Activated T-helper 1 cell treated with anti-CD3 and anti-CD28 coated beads, Interleukin-12 subunit alpha, Interleukin-12 subunit beta, Interleukin-2, Interleukin-4 antibody, amounts not matched to agents 30 ng/mL and 10 ng/mL and 1 ng/mL, durations not matched to agents 14 hours and 24 hours and 36 hours (primary cell): ENCODE data around the gene SKIC2. TPM values are rescaled to one million over a fixed set of nuclear protein-coding genes. Genes with fewer than 3 reads are reported as not detected.
"Not testable (repeated sequence)": the region's sequence is repeated elsewhere in the genome, so short reads cannot be mapped to it uniquely, and the experiment has no call there.

Experiments
- DNase-seq: peaks from one replicate; pipeline ENCODE4 v3.0.0; 2021; ENCODE audit warnings: low spot score
- H3K27ac Mint-ChIP-seq: one replicate; pipeline ENCODE4 v1.8.0; 2021; ENCODE audit warnings: mild to moderate bottlenecking, mixed read lengths
- H3K27me3 Mint-ChIP-seq: one replicate; pipeline ENCODE4 v1.8.0; 2022; ENCODE audit warnings: mild to moderate bottlenecking, moderate library complexity, mixed read lengths; ENCODE audit not compliant: insufficient read depth
- H3K36me3 Mint-ChIP-seq: one replicate; pipeline ENCODE4 v1.8.0; 2021; ENCODE audit warnings: low read depth, mixed read lengths
- H3K4me1 Mint-ChIP-seq: one replicate; pipeline ENCODE4 v1.8.0; 2021; ENCODE audit warnings: low read depth, mixed read lengths
- H3K4me3 Mint-ChIP-seq: one replicate; pipeline ENCODE4 v1.8.0; 2021; ENCODE audit warnings: mild to moderate bottlenecking, moderate library complexity, mixed read lengths
- H3K9me3 Mint-ChIP-seq: one replicate; pipeline ENCODE4 v1.8.0; 2021; ENCODE audit warnings: mixed read lengths
- intact Hi-C: fragments of 100-400 bp; cut with micrococcal nuclease; formaldehyde crosslinking; loops from one replicate; pipeline ENCODE4 v1.15.1; 2024
- total RNA-seq: library from RNA; stranded (reverse); gene quantifications from 2 replicates; pipeline ENCODE4 v1.2.3, GENCODE V29; 2022

SKIC2 gene
- 85.8 and 101 TPM in 2 replicates for total RNA-seq

GRCh38 chr6:31958741-31959739 lies at the start of gene SKIC2, which contains the start of gene NELFE:
SKIC2 (plus strand) TSS chr6:31959175; CDS start chr6:31959193, 18 bp downstream.
NELFE (minus strand) TSS chr6:31958971; CDS start chr6:31958446, 525 bp downstream.
- no peaks in the 10 kb centered on the region for H3K9me3 Mint-ChIP-seq
- intact Hi-C loops = loop anchor here (1.0 to 10.0 kb wide), 13 partner anchors 13 to 1013 kb away; partner anchors contain the start of genes ABHD16A, AGPAT1, ATP6V1G2 and BAG6
- H3K4me3 Mint-ChIP-seq = peak within 1 kb of the TSS; percentile 98
- peaks cover 46% of the 10 kb centered on the region for H3K4me1 Mint-ChIP-seq
- H3K36me3 Mint-ChIP-seq = peaks cover 57% of the 10 kb centered on the region
- no peaks in the 10 kb centered on the region for H3K27me3 Mint-ChIP-seq
- peak; percentile 99 for DNase-seq
- peak within 1 kb of the TSS; percentile 98 for H3K27ac Mint-ChIP-seq

DNA sequence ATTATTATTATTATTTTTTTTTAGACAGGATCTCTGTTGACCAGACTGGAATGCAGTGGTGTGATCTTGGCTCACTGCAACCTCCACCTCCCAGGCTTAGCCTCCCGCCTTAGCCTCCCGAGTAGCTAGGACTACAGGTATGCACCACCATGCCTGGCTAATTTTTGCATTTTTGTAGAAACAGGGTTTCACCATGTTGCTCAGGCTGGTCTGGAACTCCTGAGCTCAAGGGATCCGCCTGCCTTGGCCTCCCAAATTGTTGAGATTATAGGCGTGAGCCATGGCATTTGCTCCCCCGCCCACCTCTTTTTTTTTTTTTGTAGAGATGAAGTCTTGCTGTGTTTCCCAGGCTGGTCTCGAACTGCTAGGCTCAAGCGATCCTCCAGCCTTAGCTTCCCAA lies 49.7 kb upstream of the SKIC2 start:
- not testable (repeated sequence) for H3K27ac Mint-ChIP-seq

GRCh38 chr6:31911826-31912585 lies 47.0 kb upstream of the SKIC2 start:
- Mint-ChIP-seq H3K27ac (no peak overlapping the region), H3K27me3 (no peaks in the 10 kb centered on the region), H3K36me3 (no peaks in the 10 kb centered on the region), H3K9me3 (no peaks in the 10 kb centered on the region), H3K4me1 (peaks cover 6% of the 10 kb centered on the region), H3K4me3 (no peak overlapping the region)
- intact Hi-C loops = no loop called here
- no peak for DNase-seq

More for the DNA sequence above, 49.7 kb upstream of the SKIC2 start:
- H3K9me3 Mint-ChIP-seq, H3K4me3 Mint-ChIP-seq, DNase-seq, H3K27me3 Mint-ChIP-seq, H3K36me3 Mint-ChIP-seq: not testable (repeated sequence)
- intact Hi-C loops = loop anchor here (10.0 kb wide), 1 partner anchor 1066 kb away; no protein-coding TSS in a partner anchor
- H3K4me1 Mint-ChIP-seq = peaks cover 14% of the 10 kb centered on the region

- no peak overlapping the region for H3K4me3 Mint-ChIP-seq
- H3K9me3 Mint-ChIP-seq = no peaks in the 10 kb centered on the region
- H3K4me1 Mint-ChIP-seq = no peaks in the 10 kb centered on the region
- H3K27me3 Mint-ChIP-seq = no peaks in the 10 kb centered on the region
- intact Hi-C loops = no loop called here
- H3K36me3 Mint-ChIP-seq = no peaks in the 10 kb centered on the region
- DNase-seq = no peak
- H3K27ac Mint-ChIP-seq = no peak overlapping the region
Observed at GRCh38 chr6:31915351-31915750, 43.6 kb upstream of the SKIC2 start.

- Mint-ChIP-seq H3K27ac (no peak overlapping the region), H3K9me3 (no peaks in the 10 kb centered on the region), H3K27me3 (no peaks in the 10 kb centered on the region), H3K4me3 (no peak overlapping the region), H3K4me1 (no peaks in the 10 kb centered on the region), H3K36me3 (no peaks in the 10 kb centered on the region)
- intact Hi-C loops = no loop called here
- DNase-seq = no peak
Observed at GRCh38 chr6:31915756-31916155, 43.2 kb upstream of the SKIC2 start.

GRCh38 chr6:31918069-31918720 lies 40.8 kb upstream of the SKIC2 start:
- no peak overlapping the region for H3K27ac Mint-ChIP-seq
- H3K9me3 Mint-ChIP-seq = no peaks in the 10 kb centered on the region
- H3K27me3 Mint-ChIP-seq = no peaks in the 10 kb centered on the region
- intact Hi-C loops = no loop called here
- H3K4me3 Mint-ChIP-seq = no peak overlapping the region
- no peak for DNase-seq
- H3K36me3 Mint-ChIP-seq = no peaks in the 10 kb centered on the region
- H3K4me1 Mint-ChIP-seq = no peaks in the 10 kb centered on the region

- intact Hi-C loops = no loop called here
- no peaks in the 10 kb centered on the region for H3K36me3 Mint-ChIP-seq
- H3K4me1 Mint-ChIP-seq = no peaks in the 10 kb centered on the region
- H3K9me3 Mint-ChIP-seq = no peaks in the 10 kb centered on the region
- H3K27ac Mint-ChIP-seq = no peak overlapping the region
- no peak for DNase-seq
- no peaks in the 10 kb centered on the region for H3K27me3 Mint-ChIP-seq
- H3K4me3 Mint-ChIP-seq = no peak overlapping the region
Observed at GRCh38 chr6:31919624-31920303, 39.2 kb upstream of the SKIC2 start.

DNA sequence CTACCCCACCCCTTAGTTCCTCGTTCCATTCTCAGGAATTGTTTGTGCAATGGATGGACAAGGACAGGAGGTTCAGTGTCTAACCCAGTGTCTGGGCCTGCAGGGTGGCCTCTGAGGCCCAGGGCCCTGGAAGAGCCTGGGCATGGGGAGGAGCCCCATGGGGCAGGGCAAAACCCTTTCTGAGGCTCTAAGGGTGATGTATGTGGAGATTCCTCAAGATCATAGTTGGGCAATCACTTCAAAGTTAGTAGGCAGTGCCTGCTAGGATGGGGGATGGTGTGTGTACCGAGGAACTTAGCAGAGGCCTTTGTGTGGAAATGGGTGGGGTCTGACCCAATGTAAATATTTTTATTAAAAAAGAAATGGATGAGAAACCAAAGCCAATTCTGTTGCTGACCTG lies 38.2 kb upstream of the SKIC2 start:
- Mint-ChIP-seq H3K4me3 (no peak overlapping the region), H3K36me3 (no peaks in the 10 kb centered on the region), H3K9me3 (no peaks in the 10 kb centered on the region), H3K27me3 (no peaks in the 10 kb centered on the region), H3K27ac (no peak overlapping the region), H3K4me1 (no peaks in the 10 kb centered on the region)
- DNase-seq = no peak
- intact Hi-C loops = no loop called here

DNA sequence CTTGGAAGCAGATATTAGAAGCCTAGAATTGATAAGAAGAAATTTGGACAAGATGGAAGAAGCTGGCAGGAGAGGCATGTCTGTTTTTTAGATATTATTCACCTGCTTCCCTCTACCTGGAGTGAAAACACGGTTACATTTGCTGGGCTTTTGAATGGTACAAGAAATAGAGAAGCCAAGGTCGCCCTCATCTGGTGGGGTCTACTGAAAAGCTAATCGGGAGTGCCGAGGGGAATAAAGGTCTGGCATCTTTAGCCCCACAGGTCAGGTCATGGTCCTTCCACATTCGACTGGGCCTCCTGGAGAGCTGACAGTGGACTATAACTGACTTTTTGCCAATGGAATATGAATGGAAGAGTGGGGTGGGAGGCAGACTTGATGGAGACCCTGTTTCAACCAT lies 36.0 kb upstream of the SKIC2 start:
- DNase-seq = no peak

DNA sequence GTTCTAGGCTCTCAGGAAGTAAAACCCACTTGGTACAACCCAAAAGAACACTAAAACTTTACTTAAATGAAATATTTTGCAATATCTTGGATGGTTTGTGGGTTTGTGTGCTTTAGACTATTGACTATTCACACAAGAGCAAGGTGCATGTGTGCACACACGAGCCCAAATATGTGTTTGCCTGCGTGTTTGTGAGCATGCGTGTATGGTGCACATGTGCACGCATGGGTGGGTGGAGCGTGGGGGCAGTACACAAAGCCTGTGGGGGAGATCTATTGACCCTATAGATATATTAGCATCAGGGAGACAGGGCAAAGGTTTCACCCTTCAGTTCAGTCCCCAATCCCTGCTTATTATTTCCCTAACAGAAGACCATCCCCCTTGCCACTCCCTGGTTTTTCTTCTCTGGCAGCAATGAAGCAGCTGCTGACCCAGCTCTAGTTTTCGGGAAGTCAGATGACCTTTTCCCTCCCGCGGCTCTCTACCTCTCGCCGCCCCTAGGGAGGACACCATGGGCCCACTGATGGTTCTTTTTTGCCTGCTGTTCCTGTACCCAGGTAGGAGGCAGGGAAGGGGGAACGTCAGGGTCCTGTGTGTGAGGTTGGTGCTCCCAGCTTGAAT lies 31.6 kb upstream of the SKIC2 start, which contains the start of gene C2:
Gene C2, plus strand, starts transcription at position 476 of the 621 bp plus-strand sequence. Its CDS starts 36 bp downstream, at position 512.
- Mint-ChIP-seq H3K36me3 (no peaks in the 10 kb centered on the region), H3K9me3 (no peaks in the 10 kb centered on the region), H3K4me3 (no peak within 1 kb of the TSS), H3K4me1 (no peaks in the 10 kb centered on the region), H3K27ac (no peak within 1 kb of the TSS), H3K27me3 (peaks cover 7% of the 10 kb centered on the region)
- DNase-seq = no peak
- intact Hi-C loops = no loop called here

More for the DNA sequence above, 36.0 kb upstream of the SKIC2 start:
- no peak overlapping the region for H3K4me3 Mint-ChIP-seq
- no peaks in the 10 kb centered on the region for H3K9me3 Mint-ChIP-seq
- no peak overlapping the region for H3K27ac Mint-ChIP-seq
- intact Hi-C loops = no loop called here
- peaks cover 7% of the 10 kb centered on the region for H3K27me3 Mint-ChIP-seq
- H3K36me3 Mint-ChIP-seq = no peaks in the 10 kb centered on the region
- H3K4me1 Mint-ChIP-seq = no peaks in the 10 kb centered on the region

GRCh38 chr6:31927863-31928671 lies 30.9 kb upstream of the SKIC2 start:
- Mint-ChIP-seq H3K4me1 (no peaks in the 10 kb centered on the region), H3K27me3 (peaks cover 7% of the 10 kb centered on the region), H3K36me3 (no peaks in the 10 kb centered on the region), H3K27ac (no peak overlapping the region), H3K4me3 (no peak overlapping the region), H3K9me3 (no peaks in the 10 kb centered on the region)
- intact Hi-C loops = no loop called here
- DNase-seq = no peak
